BLaER1 (cell line): ENCODE results near the gene MRS2.
"Not testable (repeated sequence)": the region's sequence is repeated elsewhere in the genome, so short reads cannot be mapped to it uniquely, and the experiment has no call there.

Experiments used
- H3K27ac ChIP-seq: shearing (Covaris generic); formaldehyde crosslinking; 2 replicates; pipeline ENCODE4 v1.8.1; 2022
- H3K27me3 ChIP-seq: shearing (Covaris generic); formaldehyde crosslinking; 2 replicates; pipeline ENCODE4 v1.8.1; 2022
- H3K36me3 ChIP-seq: shearing (Covaris generic); formaldehyde crosslinking; 2 replicates; pipeline ENCODE4 v1.8.1; 2022
- H3K4me1 ChIP-seq: shearing (Covaris generic); formaldehyde crosslinking; 2 replicates; pipeline ENCODE4 v1.8.1; 2022
- H3K4me2 ChIP-seq: shearing (Covaris generic); formaldehyde crosslinking; 2 replicates; pipeline ENCODE4 v1.8.1; 2022
- H3K4me3 ChIP-seq: shearing (Covaris generic); formaldehyde crosslinking; 2 replicates; pipeline ENCODE4 v1.8.1; 2022
- H3K9ac ChIP-seq: shearing (Covaris generic); formaldehyde crosslinking; 2 replicates; pipeline ENCODE4 v1.8.1; 2022
- H3K9me3 ChIP-seq: shearing (Covaris generic); formaldehyde crosslinking; 2 replicates; pipeline ENCODE4 v1.8.1; 2022
- H4K20me1 ChIP-seq: shearing (Covaris generic); formaldehyde crosslinking; 2 replicates; pipeline ENCODE4 v1.8.1; 2022
- Cebpa-rat ChIP-seq: shearing (Covaris generic); IDR thresholded peaks from 2 replicates; pipeline ENCODE4 v1.8.1; 2022

The MRS2 gene, protein sequence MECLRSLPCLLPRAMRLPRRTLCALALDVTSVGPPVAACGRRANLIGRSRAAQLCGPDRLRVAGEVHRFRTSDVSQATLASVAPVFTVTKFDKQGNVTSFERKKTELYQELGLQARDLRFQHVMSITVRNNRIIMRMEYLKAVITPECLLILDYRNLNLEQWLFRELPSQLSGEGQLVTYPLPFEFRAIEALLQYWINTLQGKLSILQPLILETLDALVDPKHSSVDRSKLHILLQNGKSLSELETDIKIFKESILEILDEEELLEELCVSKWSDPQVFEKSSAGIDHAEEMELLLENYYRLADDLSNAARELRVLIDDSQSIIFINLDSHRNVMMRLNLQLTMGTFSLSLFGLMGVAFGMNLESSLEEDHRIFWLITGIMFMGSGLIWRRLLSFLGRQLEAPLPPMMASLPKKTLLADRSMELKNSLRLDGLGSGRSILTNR

DNA sequence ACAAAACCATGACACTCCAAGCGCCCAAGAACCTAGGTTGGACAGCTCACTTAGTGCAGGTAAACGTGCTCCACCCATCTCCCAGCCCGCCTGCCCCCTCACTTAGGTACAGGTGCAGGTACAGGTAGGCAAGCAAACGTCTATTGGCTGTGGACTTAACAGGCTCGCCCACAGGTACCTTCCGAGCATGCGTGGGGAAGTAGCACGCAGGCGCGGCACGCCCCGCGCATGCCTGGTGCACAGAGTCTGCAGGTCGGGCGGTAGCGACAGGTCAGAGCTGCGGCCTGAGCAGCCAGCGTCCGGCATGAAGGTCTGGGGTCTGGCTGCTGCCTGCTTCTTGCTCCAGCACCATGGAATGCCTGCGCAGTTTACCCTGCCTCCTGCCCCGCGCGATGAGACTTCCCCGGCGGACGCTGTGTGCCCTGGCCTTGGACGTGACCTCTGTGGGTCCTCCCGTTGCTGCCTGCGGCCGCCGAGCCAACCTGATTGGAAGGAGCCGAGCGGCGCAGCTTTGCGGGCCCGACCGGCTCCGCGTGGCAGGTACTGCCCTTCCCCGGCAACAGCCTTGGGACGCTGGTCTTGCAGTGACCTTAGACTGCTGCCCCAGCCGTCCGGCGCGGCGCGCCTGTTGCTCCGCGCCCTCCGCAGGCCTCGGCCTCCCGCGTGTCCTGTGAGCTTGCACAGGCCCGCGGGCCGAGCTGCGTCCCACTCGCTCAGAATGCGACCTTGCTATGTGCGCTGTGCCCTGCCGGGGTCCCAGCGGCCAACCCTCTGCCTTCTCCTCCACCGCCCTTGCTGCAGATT, at the start of gene MRS2:
TSS of gene MRS2 (plus strand) at position 240 of the 804 bp plus-strand sequence. CDS start at position 351, 111 bp downstream.
- Histone ChIP-seq H3K9ac (peak within 1 kb of the TSS; percentile 76), H3K9me3 (peaks cover 13% of the 10 kb centered on the region; the same call in 1 of the 2 replicates), H3K27ac (peak within 1 kb of the TSS; percentile 48), H3K4me1 (peaks cover 18% of the 10 kb centered on the region; the same call in 1 of the 2 replicates), H4K20me1 (peaks cover 26% of the 10 kb centered on the region), H3K36me3 (peaks cover 13% of the 10 kb centered on the region), H3K4me2 (peak within 1 kb of the TSS; percentile 76), H3K27me3 (peaks cover 53% of the 10 kb centered on the region), H3K4me3 (peak within 1 kb of the TSS; percentile 73)
- no peak for TF ChIP-seq Cebpa-rat

DNA sequence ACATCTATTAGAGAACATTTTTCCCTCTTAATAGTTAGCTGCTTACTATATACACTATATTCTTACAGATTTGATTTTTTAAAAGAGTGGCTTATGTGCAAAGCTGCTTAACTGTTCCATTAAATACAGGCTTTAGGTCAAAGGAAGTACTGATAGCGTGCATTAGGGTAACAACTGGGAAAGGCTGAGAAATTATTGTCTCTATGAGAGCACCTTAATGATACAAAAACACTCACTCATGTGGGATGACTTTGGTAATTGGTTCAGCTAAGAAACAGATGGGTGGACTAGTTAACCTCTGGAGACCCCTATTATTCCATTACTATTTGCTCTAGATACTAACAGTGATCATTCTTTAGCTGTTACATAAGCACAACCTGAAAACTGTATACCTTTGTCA, 48.9 kb upstream of the MRS2 start:
- H3K36me3 ChIP-seq: no peaks in the 10 kb centered on the region
- no peaks in the 10 kb centered on the region for H3K4me1 ChIP-seq
- H3K9ac ChIP-seq: no peak overlapping the region
- no peak overlapping the region for H3K4me3 ChIP-seq
- no peak overlapping the region for H3K27ac ChIP-seq
- H4K20me1 ChIP-seq: no peaks in the 10 kb centered on the region
- H3K4me2 ChIP-seq: no peak overlapping the region
- no peaks in the 10 kb centered on the region for H3K27me3 ChIP-seq
- H3K9me3 ChIP-seq: peaks cover 14% of the 10 kb centered on the region
- TF ChIP-seq Cebpa-rat: no peak

DNA sequence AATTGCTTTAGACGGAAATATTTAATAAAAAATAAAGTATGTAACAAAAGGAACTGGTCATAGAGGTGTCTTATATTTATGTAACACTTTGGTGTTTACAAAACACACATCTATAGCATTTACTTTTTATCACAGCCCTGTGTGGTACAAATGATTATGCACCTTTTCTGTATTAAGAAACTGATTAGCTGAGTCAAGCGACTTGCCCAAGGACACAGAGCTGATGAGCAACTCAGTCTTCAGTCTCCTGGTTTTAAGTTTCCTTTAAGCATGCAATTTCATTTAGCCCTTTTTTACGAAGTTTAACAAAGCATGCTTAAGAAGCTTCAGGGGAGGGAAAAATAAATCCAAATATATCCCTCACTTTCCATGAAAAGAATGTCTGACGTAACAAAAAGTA, 47.3 kb upstream of the MRS2 start:
- TF ChIP-seq Cebpa-rat: no peak
- Histone ChIP-seq H3K36me3 (no peaks in the 10 kb centered on the region), H3K9ac (no peak overlapping the region), H3K9me3 (peaks cover 14% of the 10 kb centered on the region), H3K27ac (no peak overlapping the region), H3K27me3 (no peaks in the 10 kb centered on the region), H3K4me1 (peaks cover 9% of the 10 kb centered on the region), H3K4me3 (no peak overlapping the region), H3K4me2 (no peak overlapping the region), H4K20me1 (no peaks in the 10 kb centered on the region)

DNA sequence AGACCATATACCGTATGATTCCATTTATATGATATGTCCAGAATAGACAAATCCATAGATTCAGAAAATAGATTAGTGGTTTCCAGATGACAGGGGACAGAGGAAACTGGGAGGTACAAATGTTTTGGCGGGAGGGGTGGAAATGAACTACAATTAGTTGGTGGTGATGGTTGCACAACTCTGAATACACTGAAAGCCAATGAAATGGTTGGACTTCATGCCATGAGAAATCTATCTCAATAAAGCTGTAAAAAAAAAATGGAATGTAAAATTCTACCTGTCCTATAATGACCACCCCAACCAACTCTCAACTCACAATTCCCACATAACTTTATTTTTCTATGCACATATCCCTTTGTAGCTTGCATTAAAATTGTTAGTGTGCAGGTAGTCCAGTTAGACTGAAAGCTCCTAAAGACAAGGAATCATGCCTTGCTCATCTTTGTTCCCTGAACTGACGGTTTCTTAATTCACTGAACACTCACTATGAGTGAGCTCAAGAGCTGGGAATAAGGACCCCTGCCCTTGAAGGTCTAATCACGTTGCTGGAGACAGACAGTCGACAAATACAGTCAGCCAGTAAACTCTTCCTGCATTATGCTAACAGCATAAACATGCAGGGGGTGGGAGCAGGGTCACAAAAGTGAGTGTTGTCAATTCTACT, 46.3 kb upstream of the MRS2 start:
- TF ChIP-seq Cebpa-rat: no peak
- Histone ChIP-seq H3K4me3 (no peak overlapping the region), H4K20me1 (no peaks in the 10 kb centered on the region)

DNA sequence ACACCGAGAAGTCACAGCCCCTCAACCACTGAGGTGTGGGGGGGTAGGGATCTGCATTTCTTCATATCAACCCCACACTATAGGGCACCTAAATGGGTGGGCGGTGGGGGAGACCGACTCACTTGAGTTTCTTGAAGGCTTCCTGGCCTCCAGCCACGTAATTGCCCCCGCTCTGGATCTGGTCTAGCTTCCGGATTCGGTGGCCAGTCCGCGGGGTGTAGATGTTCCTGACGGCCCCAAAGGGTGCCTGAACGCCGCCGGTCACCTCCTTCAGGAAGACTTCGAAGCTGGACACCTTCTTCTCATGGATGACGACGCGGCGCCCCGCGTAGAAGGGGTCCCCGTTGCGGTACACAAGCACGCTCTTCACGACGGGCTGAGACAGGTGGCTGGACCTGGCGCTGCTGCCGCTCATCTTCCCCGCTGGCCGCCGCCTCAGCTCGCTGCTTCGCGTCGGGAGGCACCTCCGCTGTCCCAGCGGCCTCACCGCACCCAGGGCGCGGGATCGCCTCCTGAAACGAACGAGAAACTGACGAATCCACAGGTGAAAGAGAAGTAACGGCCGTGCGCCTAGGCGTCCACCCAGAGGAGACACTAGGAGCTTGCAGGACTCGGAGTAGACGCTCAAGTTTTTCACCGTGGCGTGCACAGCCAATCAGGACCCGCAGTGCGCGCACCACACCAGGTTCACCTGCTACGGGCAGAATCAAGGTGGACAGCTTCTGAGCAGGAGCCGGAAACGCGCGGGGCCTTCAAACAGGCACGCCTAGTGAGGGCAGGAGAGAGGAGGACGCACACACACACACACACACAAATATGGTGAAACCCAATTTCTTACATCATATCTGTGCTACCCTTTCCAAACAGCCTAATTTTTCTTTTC, 45.2 kb upstream of the MRS2 start, which contains the start of gene DCDC2:
TSS of gene DCDC2 (minus strand) at position 724 of the 883 bp plus-strand sequence. CDS start at position 415, 309 bp downstream.
- Histone ChIP-seq H3K9me3 (peaks cover 14% of the 10 kb centered on the region), H3K4me3 (no peak within 1 kb of the TSS), H3K36me3 (no peaks in the 10 kb centered on the region), H3K4me2 (no peak within 1 kb of the TSS), H3K9ac (no peak within 1 kb of the TSS), H4K20me1 (no peaks in the 10 kb centered on the region), H3K27ac (no peak within 1 kb of the TSS), H3K4me1 (peaks cover 10% of the 10 kb centered on the region), H3K27me3 (no peaks in the 10 kb centered on the region)
- no peak for TF ChIP-seq Cebpa-rat

More for the DNA sequence above, 46.3 kb upstream of the MRS2 start:
- H3K27me3 ChIP-seq: no peaks in the 10 kb centered on the region
- peaks cover 14% of the 10 kb centered on the region for H3K9me3 ChIP-seq
- no peak overlapping the region for H3K9ac ChIP-seq
- H3K4me2 ChIP-seq: no peak overlapping the region
- H3K4me1 ChIP-seq: peaks cover 10% of the 10 kb centered on the region
- H3K27ac ChIP-seq: no peak overlapping the region
- H3K36me3 ChIP-seq: no peaks in the 10 kb centered on the region

DNA sequence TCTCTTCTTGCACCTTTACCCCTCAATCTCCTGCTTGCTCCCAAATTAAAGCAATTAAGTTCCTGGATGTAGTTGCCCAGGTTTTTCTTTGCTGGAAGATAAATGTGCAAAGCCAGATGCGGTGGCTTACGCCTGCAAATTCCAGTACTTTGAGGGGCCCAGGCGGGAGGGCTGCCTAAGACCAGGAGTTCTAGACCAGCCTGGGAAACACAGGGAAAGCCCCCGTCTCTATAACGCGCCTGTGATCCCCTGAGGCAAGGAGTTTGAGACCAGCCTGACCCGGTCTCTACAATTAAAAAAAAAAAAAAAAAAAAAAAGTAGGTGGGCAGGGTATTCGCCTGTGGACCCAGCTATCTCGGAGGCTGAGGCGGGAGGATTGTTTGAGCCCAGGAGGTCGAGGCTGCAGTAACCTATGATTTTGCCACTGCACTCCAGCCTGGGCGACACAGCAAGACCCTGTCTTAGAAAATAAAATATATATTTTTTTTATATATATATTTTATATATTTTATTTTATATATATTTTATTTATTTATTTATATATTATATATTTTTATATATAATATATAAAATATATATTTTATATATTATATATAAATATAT, 44.4 kb upstream of the MRS2 start:
- no peaks in the 10 kb centered on the region for H4K20me1 ChIP-seq
- H3K4me3 ChIP-seq: no peak overlapping the region
- no peak overlapping the region for H3K4me2 ChIP-seq

DNA sequence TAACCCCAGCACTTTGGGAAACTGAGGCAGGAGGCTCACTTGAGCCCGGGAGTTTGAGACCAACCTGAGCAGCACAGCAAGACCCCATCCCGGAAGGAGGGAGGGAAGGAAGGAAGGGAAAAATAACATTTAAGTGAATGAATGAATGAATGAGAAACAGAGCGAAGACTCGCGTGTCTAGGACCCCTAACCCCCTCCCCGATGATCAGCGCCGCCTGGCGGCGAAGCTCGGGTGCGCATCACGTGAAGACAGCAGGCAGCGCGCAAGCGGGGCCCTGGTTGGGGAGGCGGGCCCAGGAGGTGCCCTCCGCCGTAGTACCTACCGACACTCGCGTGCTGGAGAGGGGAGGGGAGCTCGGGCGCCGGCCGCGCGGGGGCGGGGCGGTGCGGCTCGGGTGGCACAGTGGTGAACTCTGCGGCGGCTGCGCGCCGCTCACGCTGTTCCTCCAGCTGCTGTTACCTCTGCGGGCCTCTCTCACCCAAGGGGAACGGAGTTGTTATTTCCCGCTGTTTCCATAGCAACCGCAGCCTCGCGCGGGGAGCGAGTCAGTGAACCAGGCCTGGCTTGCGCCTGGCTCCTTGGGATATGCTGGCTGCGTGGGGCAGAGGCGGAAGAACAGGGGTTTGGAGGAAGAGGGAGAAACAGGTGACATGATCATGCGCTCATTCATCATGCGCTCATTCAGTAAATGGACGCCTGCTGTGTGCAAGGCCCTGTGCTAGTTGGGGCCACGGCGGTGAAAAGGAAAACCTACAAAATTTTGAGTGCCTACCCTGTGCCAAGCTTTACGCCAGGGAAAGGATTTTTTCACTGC, 42.9 kb upstream of the MRS2 start:
- H3K9ac ChIP-seq: no peak overlapping the region
- H3K4me1 ChIP-seq: peaks cover 10% of the 10 kb centered on the region
- peak overlapping the region; percentile 55 for H3K4me3 ChIP-seq
- no peaks in the 10 kb centered on the region for H3K27me3 ChIP-seq
- H3K9me3 ChIP-seq: peaks cover 14% of the 10 kb centered on the region
- no peaks in the 10 kb centered on the region for H3K36me3 ChIP-seq
- H4K20me1 ChIP-seq: no peaks in the 10 kb centered on the region
- H3K4me2 ChIP-seq: peak overlapping the region; percentile 66
- no peak for TF ChIP-seq Cebpa-rat
- no peak overlapping the region for H3K27ac ChIP-seq

More for the DNA sequence above, 44.4 kb upstream of the MRS2 start:
- Histone ChIP-seq H3K36me3 (no peaks in the 10 kb centered on the region), H3K27ac (no peak overlapping the region), H3K9ac (no peak overlapping the region), H3K4me1 (peaks cover 10% of the 10 kb centered on the region), H3K27me3 (no peaks in the 10 kb centered on the region), H3K9me3 (peaks cover 14% of the 10 kb centered on the region)
- no peak for TF ChIP-seq Cebpa-rat

DNA sequence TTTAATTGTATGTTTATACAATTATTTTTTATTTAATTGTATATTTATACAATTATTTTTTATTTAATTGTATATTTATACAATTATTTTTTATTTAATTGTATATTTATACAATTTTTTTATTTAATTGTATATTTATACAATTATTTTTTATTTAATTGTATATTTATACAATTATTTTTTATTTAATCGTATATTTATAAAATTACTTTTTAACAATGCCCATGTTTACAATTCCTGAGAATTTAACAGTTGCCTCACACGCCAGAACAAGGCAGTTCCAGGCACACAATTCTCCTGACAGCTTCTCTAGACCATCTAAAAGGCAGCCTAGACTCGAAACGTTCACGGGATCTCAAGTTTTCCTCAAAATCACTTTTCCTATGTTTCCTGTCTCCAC, 40.4 kb upstream of the MRS2 start:
- H3K9ac ChIP-seq, H3K27ac ChIP-seq, H3K36me3 ChIP-seq, H4K20me1 ChIP-seq, H3K4me2 ChIP-seq, H3K4me3 ChIP-seq, H3K27me3 ChIP-seq: not testable (repeated sequence)
- H3K4me1 ChIP-seq: peaks cover 10% of the 10 kb centered on the region
- peaks cover 11% of the 10 kb centered on the region for H3K9me3 ChIP-seq

DNA sequence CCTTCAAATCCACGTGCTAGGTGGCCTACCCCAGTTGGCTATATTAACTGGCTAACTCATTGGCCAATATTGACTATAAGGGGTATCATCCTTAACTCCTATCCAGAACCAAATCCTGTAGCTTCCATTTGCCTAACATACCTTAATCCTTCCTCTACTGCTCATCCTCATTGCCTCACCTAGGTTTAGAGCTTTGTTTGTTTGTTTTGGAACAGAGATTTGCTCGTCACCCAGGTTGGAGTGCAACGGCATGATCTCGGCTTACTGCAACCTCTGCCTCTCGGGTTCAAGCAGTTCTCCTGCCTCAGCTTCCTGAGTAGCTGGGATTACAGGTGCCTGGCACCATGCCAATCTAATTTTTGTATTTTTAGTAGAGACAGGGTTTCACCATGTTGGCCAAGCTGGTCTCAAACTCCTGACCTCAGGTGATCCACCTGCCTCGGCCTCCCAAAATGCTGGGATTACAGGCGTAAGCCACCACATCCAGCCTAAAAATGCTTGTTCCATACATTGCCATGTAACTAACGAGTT, 37.6 kb upstream of the MRS2 start:
- H3K27ac ChIP-seq, H3K4me1 ChIP-seq, H3K36me3 ChIP-seq, H3K4me3 ChIP-seq, H3K9ac ChIP-seq, H3K4me2 ChIP-seq, H3K9me3 ChIP-seq, H3K27me3 ChIP-seq, H4K20me1 ChIP-seq: not testable (repeated sequence)
